Activated CD8-positive, alpha-beta memory T cell treated with anti-CD3 and anti-CD28 coated beads, Interleukin-2, amount 50 U/mL, for 48 hours (primary cell): ENCODE measurements around the gene MORN4.
A peak's percentile ranks its signal among the peaks of the same experiment; 100 is the strongest.
"Not testable (repeated sequence)": the region's sequence is repeated elsewhere in the genome, so short reads cannot be mapped to it uniquely, and the experiment has no call there.

Experiments
- DNase-seq: peaks from one replicate; pipeline ENCODE4 v3.0.0-alpha.2; 2020

The MORN4 gene

DNA sequence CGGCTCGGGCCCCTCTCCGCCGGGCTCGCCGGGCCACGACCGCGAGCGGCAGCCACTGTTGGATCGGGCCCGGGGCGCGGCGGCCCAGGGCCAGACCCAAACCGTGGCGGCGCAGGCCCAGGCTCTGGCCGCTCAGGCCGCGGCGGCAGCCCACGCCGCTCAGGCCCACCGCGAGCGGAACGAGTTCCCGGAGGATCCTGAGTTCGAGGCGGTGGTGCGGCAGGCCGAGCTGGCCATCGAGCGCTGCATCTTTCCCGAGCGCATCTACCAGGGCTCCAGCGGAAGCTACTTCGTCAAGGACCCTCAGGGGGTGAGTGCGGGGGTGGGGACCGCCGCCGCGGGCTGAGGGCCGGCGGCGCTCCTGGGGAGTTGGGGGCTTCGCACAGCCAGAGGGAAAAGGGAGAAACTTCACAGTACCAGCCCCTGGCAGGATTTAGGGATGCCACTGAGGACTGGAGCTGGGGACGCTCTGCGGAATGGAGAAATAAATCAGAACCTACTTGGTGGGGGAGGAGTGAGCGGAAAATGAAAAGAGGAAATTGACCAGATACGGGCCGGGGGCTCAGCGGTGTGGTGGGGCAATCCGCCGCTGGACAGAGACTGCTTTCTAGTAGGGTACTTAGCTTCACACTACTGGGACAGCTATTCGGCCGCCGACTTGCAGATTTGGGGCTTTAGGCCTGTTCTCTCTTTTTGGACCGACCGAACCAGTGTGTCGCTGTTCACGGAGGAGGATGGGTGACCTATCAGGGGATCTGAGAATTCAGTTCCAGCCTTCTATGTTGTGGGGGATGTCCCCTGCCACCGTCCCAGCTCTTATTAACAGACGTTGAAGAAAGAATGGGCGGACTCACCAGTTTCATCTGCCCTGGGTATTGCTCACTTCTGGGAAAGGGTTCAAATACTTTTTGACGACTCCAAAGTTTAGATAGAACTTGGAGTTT is 7.8 kb upstream of the MORN4 start:
- peak; percentile 65 for DNase-seq

DNA sequence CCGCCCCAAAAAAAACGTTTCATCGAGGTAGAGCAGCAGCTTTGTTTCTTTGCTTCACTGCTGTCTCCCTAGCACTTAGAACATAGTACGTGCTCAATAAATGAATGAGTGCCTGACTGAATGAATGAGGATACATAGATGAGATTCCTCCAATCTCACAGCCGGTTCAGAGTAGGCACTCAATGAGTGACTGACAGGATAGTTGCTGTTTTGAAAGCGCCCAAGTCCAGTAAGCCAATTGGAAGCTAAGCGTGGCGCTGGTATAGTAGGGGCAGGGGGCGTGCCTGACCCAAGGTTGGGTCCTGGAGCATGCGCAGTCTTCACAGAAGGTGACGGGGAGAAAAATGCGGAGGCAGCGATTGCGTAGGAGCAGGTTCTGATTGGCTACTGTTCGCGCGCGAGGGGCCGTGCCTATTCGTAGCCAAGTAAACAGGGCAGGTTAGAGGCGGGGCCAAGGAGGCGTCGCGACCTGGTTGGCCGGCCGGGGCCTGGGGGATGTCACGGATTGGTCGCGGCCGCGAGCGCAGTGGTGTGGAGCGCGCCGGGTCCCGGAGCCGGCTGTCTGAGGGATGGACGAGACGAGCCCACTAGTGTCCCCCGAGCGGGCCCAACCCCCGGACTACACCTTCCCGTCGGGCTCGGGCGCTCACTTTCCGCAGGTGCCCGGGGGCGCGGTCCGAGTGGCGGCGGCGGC is 7.0 kb upstream of the MORN4 start, which contains the start of gene PI4K2A:
Gene PI4K2A (plus strand): TSS at position 498 of the 694 bp plus-strand sequence. CDS start 72 bp downstream, at position 570.
- peak; percentile 98 for DNase-seq

DNA sequence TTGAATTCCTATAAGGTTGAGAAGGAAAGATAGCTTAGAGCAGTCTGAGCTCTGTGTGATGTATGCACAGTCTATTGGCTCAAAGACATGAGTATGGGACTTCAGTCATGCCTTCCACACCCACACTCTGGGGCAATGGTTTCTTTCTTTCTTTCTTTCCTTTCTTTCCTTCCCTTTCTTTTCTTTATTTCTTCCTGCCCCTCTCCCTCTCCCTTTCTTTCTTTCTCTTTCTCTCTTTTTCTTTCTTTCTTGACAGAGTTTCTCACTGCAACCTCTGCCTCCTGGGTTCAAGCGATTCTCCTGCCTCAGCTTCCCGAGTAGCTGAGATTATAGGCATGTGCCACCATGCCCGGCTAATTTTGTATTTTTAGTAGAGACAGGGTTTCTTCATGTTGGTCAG is 5.8 kb upstream of the MORN4 start:
- not testable (repeated sequence) for DNase-seq

DNA sequence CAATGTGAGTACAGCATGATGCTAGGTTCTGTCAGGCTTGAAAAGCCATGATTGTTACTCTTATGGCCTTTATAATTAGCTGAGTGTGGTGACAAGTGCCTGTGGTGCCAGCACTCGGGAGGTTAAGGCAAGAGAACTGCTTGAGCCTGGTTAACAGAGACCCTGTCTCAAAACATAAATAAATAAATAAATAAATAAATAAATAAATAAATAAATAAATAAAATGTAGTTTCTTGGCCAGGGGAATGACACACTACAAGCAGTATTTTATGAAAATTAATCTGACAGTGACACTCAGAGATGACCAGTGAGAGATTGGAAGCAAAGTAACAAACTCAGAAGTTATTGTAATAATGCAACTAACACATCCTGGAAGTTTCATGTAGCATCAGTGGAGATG is 2.3 kb upstream of the MORN4 start:
- no peak for DNase-seq

DNA sequence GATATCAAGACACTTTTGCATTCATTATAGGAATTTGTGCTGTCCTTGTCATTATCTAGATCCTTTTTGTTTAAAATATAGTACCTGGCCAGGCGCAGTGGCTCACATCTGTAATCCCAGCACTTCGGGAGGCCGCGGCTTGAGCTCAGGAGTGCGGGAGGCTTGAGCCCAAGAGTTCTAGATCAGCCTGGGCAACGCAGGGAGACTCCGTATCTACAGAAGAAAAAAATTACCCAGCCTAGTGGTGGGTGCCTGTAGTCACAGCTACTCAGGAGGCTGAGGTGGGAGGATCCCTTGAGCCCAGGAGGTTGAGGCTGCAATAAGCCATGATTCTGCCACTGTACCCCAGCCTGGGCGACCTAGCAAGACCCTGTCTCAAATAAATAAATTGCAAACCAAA is 621 bp upstream of the MORN4 start:
- peak; percentile 56 for DNase-seq

DNA sequence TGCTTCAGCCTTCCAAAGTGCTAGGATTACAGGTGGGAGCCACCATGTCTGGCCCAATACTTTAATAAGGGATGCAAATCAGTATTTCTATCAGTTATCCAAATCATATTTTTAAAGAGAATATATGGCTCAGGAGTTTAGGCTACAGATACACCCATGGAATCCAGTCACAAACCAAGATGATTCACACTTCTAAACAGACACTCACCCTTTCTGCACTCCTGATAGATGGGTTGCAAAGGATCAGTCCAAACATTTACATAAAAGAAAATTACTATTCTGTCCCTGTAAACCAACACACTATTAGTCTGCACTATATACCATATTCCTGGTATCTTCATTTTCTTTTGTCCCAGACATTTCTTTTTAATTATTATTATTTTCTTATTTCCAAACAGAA is 2.2 kb downstream of the MORN4 start:
- no peak for DNase-seq

DNA sequence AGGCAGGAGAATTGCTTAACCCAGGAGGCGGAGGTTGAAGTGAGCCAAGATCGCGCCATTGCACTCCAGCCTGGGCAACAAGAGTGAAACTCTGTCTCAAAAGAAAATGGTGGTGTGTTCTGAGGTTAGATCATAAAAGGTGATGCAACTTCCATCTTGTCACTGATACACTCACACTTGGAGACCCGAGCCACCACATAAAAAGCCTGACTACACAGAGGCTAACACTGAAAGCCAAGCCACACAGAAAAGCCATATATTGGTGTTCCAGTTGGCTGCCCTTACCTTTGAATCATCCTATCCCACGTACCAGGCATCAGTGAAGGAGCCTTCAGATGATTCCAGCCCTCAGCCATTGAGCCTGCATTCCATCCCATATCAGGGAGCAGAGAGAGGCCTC is 4.0 kb downstream of the MORN4 start:
- DNase-seq = no peak

DNA sequence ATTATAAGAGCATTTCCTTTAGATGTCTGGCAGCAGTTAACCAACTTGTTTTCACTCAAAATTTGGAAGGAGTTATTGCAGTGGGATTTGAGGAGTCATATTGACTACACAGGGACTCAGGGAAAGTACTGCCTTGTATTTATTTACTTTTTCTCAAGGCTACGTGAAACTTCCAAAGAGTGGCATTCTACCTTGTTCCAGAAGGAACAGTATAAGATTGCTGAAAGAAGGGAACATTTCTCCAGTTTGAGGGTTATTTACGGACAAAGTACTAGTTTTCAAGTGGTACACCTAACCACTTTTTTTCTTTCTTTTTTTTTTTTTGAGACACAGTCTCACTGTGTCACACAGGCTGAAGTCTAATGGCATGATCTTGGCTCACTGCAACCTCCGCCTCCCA is 5.1 kb downstream of the MORN4 start:
- no peak for DNase-seq

DNA sequence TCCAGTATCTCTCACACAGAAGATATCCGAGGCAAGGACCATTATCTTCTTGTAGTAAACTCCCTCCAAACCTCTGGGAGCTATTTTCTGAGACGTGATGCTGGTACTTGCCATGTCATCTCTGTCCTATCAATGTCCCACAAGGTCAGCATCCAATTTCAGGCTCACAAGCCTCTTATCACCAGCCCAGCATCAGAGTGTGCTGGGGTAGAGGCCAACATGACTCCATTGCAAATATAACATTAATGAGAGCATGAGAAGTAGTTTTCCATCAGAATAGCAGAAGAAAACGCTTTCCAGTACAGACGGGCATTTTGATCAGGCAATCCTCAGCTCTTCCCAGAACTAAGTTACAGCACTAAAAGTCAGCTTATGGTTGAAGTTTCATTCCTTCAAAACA is 5.6 kb downstream of the MORN4 start:
- DNase-seq = no peak

DNA sequence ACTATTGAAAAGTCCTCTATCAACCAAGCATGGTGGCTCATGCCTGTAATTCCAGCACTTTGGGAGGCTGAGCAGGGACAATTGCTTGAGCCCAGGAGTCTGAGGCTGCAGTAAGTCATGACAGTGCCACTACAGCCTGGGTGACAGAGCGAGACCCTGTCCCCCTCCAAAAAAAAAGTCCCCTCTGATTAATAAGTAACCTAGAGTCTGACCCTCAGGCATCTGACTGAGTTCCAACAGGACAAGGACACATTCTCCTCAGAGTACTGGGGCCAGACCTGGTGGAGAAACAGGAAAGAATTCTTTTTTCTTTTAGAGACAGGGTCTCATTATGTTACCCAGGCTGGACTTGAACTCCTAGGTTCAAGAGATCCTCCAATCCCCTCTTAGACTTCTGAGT is 10.0 kb downstream of the MORN4 start:
- DNase-seq = no peak

DNA sequence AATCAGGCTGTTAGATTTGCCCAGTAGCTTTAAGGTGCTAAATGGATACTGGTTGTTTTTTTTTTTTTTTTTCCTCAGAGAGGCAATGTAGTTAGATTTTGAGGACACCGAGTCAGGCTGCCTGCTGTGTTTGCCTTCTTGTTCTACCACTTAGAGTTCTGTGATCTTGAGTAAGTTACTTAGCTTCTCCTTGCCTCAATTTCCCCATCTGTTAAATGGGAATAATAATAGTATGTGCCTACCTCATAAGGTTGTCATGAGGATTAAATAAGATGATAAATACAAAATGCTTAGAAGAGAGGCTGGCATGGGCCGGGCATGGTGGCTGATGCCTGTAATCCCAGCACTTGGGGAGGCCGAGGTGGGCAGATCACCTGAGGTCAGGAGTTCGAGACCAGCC is 14.6 kb downstream of the MORN4 start:
- DNase-seq = no peak

DNA sequence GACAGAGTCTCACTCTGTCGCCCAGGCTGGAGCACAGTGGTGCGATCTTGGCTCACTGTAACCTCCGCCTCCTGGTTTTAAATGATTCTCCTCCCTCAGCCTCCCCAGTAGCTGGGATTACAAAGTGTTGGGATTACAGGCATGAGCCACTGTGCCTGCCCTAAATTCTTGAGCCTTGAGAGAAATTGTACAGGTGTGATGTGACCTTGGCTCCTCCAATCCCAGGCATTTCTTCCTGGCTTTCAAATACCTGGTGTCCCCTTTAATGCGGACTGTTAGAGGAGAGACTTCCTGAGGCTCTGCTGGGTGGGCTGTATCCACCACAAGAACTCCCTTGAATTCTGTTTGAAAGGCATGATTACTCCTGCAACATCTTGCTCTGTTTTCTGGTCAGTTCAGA is 15.0 kb downstream of the MORN4 start:
- no peak for DNase-seq

DNA sequence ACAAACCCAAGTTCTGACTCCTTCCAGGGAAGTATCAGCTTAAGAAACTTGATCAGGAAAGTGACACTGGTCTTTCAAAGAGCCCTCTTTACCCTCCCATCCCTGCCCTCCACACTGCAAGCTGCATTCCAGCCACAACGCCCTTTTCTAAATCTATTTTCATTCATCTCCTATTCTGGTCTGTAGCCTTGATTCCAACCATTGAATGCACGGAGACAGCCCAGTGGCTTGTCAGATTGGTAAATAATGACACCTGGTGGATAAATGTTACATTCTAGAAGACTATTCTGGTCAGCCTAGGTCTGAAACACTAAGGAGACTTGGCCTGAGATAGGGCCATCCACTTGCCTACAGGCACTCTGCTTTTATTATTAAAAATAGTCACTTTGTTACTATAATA is 20.9 kb downstream of the MORN4 start:
- no peak for DNase-seq

DNA sequence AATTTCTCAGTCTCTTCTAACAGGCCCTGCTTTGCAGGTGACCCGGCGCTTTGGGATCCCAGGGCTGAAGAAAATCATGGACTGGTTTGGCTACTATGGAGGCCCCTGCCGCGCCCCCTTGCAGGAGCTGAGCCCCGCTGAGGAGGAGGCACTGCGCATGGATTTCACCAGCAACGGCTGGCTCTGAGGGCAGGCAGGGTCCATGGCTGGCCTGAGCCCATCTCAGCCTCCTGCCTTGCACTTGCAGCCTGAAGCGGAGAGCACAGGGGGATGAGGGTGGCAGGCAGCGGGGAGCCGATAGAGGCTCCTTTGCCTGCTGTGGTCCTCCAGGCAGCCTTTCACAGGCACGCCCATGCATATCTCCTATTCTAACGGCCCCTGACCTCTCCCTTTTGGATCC is 21.8 kb downstream of the MORN4 start:
- no peak for DNase-seq

DNA sequence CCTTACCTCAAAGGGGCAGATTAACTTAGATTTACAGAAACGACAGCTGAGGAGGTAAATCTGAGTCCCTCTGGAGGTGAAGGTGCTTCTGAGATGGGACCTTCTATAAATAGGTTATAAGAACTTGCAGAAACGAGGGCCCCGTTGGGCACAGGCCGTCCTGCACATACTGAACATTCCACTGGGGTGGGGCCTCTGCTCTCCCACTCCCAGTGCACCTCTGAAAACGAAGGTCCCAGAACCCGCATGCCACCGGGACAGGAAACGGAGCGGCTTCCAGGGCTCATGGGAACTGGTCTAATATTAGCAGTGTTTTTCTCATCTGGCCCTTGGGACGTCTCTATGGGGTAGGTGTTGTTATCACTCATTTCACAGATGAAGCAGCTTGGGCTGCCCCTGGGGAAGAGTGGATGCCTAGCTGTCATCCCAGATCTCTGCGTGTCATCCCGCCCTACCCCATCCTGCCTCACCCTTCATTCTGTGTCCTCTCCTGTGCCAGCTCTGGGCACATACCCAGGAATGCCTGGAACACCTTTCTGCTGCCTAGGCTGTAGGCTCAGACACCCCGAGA is 24.2 kb downstream of the MORN4 start:
- no peak for DNase-seq

DNA sequence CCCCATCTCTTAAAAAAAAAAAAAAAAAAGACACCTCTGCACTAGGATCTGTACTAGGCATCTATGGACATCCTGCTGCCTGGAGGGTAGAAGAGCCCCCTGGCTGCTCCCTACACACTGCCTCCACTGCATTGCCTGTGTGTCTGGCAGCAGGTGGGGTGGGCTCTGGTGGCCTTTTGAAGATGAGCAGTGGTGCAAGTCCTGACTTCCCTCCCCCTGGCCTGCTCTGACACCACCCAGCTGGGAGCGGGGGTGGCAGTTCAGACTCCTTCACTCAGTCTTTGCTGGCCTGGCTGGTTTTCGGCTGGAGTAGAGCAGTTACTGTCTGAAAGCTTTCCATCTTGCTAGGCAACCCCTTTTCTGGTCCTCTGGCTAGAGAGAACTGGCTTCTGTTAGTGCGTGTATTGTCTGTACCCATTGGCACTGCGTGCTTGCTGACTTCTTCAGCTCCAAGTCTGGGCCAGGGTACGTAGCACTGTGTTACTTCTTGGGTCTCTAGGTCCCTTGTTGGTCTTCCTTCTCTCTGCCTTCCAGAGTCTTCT is 26.1 kb downstream of the MORN4 start:
- no peak for DNase-seq

DNA sequence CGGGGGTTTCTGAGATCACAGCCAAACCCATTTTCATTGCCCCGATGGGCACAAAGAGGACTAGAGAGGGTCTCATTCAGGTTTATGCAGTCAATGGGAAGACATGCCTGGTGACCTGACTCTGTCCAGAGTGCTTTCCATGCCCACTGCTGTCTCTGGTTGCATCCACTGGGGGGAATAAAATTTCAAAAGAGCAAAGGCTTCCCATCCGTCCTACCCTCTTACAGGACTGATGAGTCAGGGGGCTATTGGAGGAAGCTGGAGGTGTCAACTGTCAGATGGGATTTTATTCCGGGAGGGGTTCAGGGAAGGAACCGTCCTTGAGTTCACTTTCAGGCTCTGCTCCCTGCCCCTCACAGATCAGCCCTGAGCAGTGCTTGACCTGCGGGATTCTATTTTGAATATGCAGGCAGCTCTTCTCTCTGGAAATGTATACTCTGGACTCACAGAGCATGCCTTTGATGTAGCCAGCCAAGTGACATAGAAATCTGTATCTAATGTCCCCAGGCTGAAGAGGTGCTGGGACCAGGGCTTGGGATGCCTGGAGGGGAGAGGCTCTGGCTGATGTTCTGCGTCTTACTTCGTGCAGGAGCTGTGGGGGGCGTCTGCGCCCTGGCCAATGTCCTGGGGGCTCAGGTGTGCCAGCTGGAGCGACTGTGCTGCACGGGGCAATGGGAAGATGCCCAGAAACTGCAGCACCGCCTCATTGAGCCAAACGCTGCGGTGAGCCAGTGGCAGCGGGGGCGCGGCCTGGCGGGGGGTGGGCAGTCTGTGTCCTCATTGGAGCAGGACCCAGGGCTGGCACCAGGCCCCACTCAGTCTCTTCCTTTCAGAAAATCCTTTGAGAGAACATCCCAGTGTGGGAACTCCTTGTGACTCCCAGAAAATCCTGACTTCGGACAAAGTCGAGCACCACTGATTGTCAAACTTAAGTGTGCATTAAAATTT is 31.8 kb downstream of the MORN4 start:
- DNase-seq = no peak

DNA sequence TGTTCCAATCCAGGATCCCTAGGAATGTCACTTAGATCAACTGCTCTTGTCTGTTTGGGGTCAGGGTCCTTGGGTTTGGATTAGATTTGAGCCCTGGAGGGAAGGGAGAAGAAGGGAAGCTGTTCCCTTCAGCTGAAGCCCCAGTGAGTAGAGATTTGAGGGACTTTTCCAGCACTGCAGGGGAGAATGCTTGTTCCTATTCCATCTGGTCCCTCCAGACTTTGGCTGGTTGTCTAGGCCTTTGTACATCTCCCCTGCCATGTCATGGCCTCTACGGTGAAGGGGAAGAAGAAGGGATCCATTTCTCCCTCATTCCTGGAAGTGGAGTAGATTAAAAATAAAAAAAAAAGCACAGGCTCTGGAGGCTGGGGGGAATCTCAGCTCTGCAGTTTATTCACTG is 32.7 kb downstream of the MORN4 start:
- DNase-seq = no peak

DNA sequence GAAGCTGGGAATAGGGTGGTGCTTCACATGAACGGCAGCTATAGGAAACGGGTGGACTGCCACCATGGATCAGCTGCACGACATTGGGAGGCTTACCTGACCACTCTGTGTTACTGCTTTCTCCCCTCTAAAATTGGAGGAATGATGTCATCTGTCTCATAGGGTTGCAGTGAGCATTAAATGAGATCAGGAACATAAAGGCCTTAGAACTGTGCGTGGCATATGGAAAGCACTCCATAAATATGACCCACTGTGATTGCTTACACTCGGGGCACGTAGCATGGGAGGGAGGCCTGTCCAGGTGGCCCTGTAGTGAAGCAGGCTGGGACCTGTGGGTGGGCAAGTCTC is 34.1 kb downstream of the MORN4 start:
- no peak for DNase-seq

DNA sequence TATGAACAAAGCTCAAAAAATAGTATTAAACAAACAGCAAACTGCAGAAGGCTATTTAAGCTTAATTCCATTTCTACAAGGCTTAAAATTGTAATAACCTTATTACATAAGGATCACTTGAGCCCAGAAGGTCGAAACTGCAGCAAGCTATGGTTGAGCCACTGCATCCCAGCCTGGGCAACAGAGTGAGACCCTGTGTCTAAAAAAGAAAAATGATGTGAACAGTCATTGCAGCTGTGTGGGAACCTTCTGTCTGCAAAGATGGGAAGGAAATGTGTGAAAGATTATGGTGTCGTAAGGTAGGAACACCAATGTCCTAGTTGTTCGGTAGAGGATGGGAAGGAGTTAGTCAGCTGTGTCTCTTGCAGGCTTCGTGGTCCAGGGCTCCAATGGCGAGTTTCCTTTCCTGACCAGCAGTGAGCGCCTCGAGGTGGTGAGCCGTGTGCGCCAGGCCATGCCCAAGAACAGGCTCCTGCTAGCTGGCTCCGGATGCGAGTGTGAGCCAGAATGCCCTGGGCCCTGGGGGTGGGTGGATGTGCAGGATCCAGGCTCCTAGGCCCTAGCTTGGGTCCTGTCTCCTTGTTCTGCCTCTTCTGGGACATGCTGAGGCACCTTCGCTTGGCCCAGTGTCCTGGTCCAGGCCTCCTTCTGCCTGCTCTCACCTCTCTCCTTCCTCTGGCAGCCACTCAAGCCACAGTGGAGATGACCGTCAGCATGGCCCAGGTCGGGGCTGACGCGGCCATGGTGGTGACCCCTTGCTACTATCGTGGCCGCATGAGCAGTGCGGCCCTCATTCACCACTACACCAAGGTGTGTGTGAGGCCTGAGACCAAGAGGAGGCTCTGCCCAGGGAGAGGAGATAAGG is 34.7 kb downstream of the MORN4 start:
- no peak for DNase-seq

DNA sequence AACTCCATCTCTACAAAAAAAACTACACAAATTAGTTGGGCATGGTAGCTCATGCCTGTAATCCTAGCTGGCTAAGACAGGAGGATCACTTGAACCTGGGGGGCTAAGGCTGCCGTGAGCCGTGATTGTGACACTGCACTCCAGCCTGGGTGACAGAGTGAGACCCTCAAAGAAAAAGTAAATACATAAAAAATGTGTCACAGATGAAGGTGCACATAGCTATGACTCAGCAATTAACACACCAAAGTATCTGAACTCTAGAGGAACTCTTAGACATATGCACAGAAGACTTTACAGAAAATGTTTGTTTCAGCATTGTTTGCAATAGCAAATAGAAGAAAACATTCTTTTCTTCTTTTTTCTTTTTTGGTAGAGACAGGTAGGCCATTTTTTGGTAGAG is 35.5 kb downstream of the MORN4 start:
- no peak for DNase-seq
